ENCODE measurements around the gene SLC29A1.

- TF ChIP-seq, protein P1, sequence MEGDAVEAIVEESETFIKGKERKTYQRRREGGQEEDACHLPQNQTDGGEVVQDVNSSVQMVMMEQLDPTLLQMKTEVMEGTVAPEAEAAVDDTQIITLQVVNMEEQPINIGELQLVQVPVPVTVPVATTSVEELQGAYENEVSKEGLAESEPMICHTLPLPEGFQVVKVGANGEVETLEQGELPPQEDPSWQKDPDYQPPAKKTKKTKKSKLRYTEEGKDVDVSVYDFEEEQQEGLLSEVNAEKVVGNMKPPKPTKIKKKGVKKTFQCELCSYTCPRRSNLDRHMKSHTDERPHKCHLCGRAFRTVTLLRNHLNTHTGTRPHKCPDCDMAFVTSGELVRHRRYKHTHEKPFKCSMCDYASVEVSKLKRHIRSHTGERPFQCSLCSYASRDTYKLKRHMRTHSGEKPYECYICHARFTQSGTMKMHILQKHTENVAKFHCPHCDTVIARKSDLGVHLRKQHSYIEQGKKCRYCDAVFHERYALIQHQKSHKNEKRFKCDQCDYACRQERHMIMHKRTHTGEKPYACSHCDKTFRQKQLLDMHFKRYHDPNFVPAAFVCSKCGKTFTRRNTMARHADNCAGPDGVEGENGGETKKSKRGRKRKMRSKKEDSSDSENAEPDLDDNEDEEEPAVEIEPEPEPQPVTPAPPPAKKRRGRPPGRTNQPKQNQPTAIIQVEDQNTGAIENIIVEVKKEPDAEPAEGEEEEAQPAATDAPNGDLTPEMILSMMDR (IDR thresholded peaks at IDR 0.05), result no peak
- no peak for TF ChIP-seq EZH2 (IDR thresholded peaks at IDR 0.05; ENCODE audit: borderline replicate concordance, insufficient read depth, low read depth, low read length, poor library complexity, severe bottlenecking)
These were observed 41.0 kb downstream of the SLC29A1 start for GRCh38 chr6:44264154-44265006.
